ENCODE results near the gene NLGN1.

DNA sequence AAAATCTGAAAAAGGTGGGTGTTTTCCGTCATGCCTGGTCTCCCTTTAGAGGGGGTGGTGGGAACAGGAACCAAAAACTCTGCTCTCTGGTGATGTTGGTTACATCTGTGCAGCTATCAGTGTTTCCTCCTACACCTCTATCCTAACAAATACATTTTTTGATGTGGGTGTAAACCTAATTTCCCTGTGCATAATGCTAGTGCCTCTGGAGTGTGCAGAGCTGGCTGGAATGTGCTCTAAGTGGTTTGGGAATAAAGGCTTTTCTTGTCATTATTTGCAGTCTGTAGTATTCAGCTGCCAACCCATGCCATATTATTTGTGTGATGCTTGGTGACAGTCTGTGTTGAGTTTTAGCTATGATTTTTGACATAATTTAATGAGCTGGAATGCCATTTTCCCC, 547.6 kb downstream of the NLGN1 start:
- TF ChIP-seq, protein P1, sequence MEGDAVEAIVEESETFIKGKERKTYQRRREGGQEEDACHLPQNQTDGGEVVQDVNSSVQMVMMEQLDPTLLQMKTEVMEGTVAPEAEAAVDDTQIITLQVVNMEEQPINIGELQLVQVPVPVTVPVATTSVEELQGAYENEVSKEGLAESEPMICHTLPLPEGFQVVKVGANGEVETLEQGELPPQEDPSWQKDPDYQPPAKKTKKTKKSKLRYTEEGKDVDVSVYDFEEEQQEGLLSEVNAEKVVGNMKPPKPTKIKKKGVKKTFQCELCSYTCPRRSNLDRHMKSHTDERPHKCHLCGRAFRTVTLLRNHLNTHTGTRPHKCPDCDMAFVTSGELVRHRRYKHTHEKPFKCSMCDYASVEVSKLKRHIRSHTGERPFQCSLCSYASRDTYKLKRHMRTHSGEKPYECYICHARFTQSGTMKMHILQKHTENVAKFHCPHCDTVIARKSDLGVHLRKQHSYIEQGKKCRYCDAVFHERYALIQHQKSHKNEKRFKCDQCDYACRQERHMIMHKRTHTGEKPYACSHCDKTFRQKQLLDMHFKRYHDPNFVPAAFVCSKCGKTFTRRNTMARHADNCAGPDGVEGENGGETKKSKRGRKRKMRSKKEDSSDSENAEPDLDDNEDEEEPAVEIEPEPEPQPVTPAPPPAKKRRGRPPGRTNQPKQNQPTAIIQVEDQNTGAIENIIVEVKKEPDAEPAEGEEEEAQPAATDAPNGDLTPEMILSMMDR (IDR thresholded peaks at IDR 0.05), result no peak
- no peak for TF ChIP-seq ZFX (IDR thresholded peaks at IDR 0.05; ENCODE audit: borderline replicate concordance)
